ENCODE results near the gene SCML1.

- TF ChIP-seq ZFP3 (CRISPR knock-in tag; IDR thresholded peaks at IDR 0.05) (no peak), SNAI2 (CRISPR knock-in tag; IDR thresholded peaks at IDR 0.05) (no peak), ZFP30 (CRISPR knock-in tag; IDR thresholded peaks at IDR 0.05) (no peak)
Measured at GRCh38 chrX:17737710-17737985, 355 bp downstream of the SCML1 start.

Data from SK-N-SH treated with all-trans-retinoic acid at 6 μM for 48 hours (cell line).